Erythroblast (primary cell): ENCODE results near the gene CDH22.

Experiments used
- DNase-seq, 2 experiments: peaks; one replicate each; lab custom pipeline; 2025; lab: John Stamatoyannopoulos, UW
- GATA1 ChIP-seq: IDR thresholded peaks from 2 replicates; pipeline ENCODE4 v1.6.1; 2011; ENCODE audit warnings: low read depth, mild to moderate bottlenecking, control low read depth, low read length, moderate library complexity
- POLR2A ChIP-seq: IDR thresholded peaks from 2 replicates; pipeline ENCODE4 v1.6.1; 2011; ENCODE audit warnings: mild to moderate bottlenecking, low read length

Gene CDH22

GRCh38 chr20:46216770-46217464 is 91.4 kb downstream of the CDH22 start:
- TF ChIP-seq GATA1 (no peak), POLR2A (no peak)
- DNase-seq: no peak

DNA sequence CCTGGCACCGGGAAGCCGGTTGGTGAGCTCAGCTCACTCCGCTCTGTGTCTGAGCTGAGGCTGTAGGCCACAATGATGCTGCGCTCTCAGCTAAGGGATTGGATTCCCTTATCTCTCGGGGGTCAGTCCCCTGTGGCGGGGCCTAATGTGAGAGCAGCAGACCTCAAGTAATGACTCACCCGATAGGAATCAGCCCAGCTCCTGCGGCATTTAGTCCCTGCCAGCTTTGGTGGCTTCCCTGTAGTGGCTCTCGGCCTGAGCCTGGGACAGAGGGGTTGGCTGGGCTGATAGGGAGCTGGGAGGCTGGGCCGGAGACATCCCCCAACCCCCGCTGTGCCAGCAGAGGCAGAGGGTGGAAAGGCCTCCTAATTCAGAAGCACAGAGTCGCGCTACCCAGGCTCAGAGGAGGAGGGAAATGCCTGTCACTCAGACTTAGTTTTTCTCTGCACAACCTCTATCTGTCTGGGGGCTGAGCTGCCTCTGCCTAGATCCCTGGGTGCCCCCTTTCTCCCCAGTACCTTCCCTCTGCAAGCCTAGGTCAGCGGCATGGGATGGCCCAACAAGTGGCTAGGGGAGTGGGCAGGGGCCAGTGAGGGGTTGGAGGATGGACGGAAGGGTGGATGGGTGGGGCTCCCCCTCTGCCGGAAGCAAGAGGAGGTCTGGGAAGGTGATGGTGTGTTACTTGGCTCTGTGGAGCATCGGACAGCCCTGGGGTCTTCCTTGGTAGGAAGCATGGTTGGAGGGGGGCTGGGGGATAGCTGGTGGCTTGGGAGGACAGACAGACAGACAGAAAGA is 92.2 kb downstream of the CDH22 start:
- TF ChIP-seq POLR2A (no peak), GATA1 (no peak)
- peak; percentile 58 to 68 for DNase-seq

GRCh38 chr20:46214824-46215488 is 93.3 kb downstream of the CDH22 start:
- no peak for TF ChIP-seq POLR2A
- DNase-seq: no peak

- DNase-seq: no peak
These were observed 94.1 kb downstream of the CDH22 start for GRCh38 chr20:46213946-46214823.

GRCh38 chr20:46212876-46213275 is 95.4 kb downstream of the CDH22 start:
- no peak for TF ChIP-seq GATA1
- TF ChIP-seq POLR2A: no peak
- no peak for DNase-seq

More at GRCh38 chr20:46213946-46214823, 94.1 kb downstream of the CDH22 start:
- TF ChIP-seq POLR2A (no peak), GATA1 (no peak)

DNA sequence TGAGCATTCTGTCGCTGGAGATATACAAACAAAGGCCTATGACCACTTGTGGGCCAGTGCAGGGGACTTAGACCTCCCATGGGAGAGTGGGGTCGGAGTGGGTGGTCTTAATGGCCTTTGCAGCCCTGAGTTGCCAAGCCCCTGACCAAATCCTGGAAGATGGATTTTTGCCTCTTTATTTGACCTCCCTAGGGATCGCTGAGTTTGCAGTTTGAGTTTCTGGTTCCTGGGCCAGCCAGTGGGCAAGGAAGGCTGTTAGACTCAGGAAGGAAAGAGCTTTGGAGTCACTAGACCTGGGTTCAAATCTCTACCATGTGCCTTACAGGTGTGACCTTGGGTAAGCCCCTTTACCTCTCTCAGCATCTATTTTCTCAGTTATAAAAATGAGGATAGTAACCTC is 96.0 kb downstream of the CDH22 start:
- no peak for DNase-seq
- TF ChIP-seq GATA1: no peak
- no peak for TF ChIP-seq POLR2A

DNA sequence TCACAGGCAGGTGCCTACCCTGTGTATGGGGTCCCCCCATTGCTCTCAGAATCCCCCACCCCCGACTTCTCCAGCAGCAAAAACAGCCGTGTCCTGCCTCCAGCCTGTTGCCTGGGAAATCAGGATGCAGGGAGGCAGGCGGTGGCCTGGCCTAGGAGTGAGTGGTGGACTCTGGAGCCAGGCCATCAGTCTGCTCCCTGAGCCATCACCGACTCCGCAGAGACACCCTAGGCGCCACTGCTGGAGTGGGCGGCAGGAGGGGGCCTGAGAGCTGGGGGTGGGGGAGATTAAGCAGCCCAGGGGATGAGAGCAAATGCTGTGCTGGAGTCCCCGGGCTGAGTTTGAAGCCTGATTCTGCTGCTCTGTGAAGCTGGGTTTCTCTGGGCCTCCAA is 97.0 kb downstream of the CDH22 start:
- DNase-seq: no peak
- TF ChIP-seq POLR2A (no peak), GATA1 (no peak)

DNA sequence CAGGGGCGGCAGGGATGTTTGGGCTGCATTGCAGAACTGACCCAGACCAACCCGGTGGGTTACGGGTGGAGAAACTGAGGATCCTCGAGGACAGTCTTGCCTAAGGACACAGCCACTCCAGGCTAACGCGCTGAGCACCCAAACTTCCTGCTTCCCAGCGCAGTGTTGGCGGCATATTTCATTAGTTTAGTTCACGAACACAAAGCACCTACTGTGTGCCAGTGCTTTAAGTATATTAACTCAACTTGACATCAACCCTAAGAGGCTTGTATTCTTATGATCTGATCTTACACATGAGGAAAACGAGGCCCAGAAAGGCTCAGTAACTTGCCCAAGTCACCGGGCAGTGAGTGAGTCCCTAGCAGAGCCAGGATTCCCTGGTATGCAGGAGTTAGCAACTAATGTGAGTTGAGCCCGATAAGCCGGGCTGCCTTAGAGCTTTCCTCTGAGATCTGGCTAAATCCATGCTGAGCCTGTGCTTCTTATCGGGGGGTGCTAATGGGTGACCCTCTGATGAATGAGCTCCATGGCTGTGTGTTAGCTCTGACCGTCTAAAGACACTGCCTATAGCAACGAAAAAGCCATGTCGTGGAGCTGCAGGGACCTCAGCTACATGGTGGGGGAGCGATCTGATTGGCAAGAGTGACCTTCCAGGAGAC is 97.5 kb downstream of the CDH22 start:
- TF ChIP-seq POLR2A (no peak), GATA1 (no peak)
- DNase-seq: no peak

DNA sequence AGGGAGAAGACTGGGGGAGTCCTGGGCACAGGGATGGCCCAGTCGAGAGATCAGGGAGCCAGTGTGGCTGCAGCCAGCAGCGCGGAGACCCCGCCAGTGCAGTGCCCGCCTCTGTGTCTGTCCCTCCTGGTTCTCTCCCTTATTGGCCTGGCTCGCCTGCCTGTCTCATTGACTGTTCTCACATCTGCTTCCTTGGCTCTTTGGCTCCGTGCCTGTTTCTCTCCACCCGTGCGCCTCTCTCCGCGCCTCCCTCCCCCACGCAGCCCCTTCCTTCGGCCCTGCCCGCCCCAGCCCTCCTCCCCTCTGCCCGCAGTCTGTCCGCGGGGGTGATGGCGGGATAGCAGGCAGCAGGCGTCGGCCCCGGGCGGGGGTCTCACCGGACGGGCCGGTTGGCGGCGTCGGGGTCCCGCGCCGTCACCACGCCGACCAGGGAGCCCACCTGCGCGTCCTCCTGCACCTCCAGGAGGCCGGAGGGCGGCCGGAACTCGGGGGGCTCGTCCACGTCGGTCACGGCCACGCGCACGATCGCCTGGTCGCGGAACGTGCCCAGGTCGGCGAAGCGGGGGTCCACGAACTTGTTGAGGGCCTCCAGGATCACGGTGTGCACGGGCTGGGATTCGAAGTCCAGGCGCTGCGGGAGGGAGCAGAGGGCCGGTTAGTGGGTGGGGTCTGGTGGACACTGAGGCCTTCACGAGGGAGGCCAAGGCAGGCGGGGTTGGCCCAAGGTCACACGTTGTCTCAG is 98.2 kb downstream of the CDH22 start:
- TF ChIP-seq POLR2A: no peak
- TF ChIP-seq GATA1: no peak
- DNase-seq: no peak

DNA sequence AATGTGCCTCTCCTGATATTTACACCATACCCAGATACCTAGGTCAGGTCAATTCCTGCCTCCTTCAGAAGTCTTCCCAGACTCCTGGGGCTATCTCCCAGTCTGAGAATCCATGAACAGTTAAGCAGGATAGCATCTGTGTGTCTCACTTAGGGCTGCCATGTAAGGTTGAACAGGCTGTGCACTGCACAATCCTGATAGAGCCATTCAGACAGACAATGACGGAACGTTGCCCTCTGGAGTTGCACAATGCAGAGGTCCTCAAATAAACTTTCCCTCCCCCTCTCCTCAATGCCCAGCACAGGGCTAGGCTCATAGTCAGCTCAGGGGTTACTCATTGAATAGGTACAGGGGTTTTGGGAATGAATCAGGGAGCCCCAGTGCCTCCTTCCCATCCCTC is 100.5 kb downstream of the CDH22 start:
- DNase-seq: no peak
- TF ChIP-seq GATA1 (no peak), POLR2A (no peak)

- no peak for TF ChIP-seq POLR2A
- no peak for TF ChIP-seq GATA1
- no peak for DNase-seq
These were observed 101.2 kb downstream of the CDH22 start for GRCh38 chr20:46206992-46207549.

DNA sequence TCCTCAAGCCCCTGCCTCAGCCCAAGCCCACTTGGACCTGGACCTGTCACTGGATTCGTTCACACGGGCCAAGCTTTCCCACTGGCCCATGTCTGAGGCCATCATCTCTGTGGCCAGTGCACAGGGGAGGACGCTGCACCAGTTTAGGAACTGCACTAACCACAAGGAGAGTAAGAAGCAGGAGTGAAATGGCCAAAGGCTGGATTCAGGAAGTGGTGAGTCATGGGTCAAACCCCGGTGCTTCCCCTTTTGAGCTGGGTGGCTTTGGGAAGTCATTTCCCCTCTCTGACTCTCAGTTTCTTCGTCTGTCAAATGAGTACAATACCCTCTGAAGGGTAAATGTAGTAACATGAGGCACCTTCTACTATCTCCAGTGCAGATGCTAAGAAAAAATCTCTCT is 102.3 kb downstream of the CDH22 start:
- DNase-seq: no peak
- TF ChIP-seq GATA1: no peak
